ENCODE measurements around the gene CXCL17.

Gene CXCL17

DNA sequence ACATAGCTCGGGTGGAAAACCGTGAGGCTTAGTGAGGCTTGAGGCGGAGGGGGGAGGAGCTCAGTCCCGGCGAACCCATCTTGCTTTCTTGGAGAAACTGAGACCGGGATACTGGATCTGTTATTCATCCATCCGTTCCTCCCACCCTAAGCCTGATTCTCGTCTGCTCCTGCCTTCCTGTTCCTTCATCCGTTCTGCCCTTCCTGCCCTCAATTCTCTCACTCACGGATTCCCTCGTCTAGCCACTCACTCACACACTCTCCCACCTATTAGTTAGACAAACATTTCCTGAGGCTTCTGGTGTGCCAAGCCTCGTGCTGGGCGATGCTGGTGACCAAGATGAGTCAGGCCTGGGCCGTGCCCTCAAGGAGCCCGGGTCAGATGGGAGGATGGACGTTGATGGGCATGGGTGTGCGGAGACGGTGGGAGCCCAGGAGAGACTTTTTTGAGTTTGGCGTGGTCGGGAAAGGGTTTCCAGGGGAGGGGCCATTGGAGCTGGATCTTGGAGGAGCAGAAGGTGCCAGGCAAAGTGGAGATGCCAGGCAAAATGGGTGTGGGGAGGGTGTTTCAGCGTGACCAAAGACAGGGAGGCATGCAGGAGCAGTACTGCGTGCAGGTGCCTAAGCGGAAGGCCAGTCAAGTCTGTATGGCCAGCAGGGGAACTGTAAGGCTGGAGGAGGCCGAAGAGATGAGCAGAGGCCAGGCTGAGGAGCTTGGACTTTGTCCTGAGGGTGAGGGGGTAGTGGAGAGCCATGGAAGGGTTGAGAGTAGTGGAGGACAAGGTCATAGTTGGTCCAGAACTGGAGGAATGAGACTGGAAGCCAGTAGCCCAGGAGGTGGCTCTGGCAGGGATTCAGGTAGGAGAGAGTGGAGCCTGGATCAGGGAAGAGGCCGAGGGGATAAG is 45.2 kb downstream of the CXCL17 start:
- no peak for DNase-seq

DNA sequence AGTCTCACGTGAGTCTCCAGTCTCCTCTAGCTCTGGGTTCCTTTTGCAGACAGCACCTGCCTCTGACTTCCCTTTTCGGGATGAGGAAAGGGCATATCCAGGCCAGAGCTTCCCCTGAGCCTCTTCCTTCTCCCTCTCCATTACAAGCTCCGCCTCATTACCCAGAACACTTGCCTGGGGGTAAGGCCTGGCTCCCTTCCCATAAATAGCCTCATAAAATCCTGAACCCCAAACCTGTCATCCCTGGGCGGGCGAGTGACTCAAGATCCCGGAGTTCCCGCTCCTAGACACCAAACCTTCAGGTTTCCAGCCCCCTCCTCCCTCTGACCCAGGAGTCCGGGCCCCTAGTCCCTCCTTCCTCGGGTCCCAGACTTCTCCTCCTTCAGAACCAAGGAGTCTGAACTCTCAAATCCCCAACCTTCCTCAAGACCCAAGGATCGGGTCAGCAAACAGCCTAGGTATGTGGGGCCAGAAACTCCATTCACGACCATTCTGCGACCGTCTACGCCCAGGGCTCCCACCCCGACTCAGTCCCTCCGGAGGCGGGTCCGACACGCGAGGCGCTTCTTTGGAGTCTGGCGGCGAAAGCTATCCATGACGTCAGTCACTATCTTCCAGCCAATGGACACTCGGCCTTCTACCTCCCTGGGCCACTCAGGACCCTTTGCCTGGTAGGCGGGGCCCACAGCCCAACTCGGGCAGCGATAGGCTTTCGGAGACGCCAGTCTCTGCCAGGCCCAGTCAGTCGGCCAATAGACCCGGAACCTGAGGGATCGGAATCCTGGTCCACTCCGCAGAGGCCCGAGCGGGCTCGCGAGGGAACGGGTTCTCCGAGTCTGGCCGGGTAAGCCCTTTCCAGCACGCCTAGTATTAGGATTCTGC is 46.1 kb downstream of the CXCL17 start:
- peak; percentile 92 for DNase-seq

DNA sequence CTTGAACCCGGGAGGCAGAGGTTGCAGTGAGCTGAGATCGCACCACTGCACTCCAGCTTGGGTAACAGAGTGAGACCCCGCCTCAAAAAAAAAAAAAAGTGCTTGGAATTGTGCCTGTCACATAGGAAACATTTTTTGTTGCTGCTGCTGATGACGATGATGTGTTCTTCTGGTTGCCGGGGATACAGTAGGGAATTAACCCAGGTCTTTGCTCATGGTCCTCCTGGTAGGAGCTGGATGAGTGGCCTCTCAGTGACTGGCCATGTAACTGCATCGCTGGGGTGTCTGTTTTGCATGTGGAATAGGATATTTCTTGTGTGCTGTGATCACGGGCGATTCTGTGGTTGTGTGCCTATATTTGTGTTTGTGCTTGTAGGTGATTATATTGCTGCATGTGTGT is 48.0 kb downstream of the CXCL17 start:
- no peak for DNase-seq

DNA sequence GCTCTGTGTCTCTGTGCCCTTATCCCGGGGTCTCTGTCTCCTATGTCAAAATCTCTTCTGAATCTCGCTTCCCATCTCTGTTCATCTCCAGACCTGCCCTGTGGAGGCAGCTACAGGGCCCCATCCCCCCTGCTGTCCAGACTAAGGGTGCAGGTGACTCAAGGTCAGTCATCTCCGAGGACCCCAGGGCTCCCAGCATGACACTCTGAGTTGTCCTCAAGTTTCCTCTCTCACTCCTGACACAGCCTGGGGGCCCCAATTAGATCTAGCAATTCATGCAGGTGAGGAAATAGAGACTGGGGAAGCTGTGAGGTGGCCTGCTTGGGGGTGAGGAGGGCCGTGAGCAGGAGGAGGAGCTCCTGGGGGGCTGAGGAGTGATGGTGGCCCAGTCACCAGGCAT is 50.6 kb downstream of the CXCL17 start:
- DNase-seq = no peak

DNA sequence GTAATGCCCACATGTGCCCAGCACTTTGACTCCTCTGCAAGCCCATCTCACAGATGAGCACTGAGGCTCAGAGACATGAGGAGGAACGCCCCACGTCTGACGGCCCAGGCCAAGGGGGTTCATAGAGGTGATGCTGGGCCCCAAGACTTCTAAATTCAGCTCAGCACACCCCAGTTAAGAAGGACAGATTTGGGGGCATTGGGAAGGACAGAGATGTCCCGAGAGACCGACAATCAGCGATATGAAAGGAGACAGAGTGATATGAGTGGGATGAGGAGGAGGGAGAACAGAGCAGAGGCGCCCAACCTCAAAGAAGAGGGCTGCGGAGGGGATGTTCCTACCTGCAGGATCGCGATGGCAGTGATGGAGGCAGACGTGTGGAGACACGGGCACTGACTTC is 52.8 kb downstream of the CXCL17 start, which contains the start of gene CNFN:
CNFN (minus strand) TSS at position 399 of the 400 bp plus-strand sequence. CDS start 1,260 bp downstream, outside the sequence.
- no peak for DNase-seq

DNA sequence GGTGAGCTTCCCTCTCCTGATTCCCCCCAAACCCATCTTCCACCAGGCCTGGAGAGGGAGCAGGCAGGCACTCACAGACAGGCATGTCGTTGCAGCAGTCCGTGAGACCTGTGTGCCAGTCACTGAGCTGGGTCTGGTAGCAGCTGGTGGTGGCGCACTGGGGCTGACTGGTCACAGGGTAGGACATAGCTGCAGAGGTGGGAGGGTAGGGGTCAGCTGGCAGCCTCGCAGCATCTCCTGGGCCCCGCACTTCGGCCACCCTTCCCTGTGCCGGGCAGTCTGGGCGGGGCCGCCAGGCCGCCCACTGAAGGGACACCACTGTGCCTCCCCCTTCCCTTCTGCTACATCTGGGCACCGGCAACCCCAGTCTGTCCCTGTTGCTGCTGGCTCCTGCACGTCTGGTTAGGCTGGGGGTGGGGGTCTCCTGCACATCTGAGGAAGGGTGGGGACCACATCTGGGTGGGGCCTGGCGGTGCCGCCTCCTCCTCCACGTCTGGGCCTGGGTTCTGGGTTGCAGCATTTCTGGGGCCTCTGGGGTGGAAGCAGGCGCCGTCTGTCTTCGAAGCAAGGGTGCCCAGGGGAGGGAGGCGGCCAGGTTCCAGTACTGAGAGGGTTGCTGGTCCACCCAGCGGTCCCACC is 53.8 kb downstream of the CXCL17 start:
- DNase-seq = no peak

DNA sequence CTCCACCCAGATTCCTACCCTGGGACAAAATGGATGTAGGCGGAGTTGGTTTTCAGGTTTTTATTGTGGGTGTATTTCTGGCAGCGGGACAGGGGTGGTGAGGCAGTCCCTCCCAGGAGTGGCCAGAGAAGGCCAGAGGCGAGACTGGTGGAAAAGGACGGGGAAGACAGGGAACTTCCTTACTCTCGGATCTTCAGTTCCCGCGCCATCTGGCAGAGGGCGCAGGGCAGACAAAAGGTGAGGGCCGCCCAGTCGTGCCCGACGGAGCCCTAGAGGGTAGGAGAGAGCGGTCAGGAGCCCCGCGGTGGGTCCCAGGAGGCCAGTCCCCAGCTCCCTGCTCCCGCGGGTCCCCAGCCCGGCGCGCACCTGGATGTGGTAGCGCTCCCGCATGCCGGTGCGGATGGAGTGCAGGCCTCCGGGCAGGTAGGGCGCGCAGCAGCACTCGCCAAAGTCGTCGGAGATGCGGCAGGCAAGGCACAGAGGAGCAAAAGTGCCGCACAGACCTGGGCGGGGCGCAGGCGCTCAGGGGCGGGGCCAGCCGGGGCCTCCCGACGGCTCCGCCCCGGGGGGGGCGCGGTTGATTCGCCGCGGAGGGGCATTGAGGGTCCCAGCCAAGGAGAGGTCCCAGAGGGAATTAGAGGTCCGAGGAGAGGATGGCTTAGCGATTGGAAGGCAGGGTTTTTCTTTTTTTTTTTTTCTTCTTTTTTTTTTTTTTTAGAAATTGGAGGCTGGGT is 55.6 kb downstream of the CXCL17 start:
- peak; percentile 75 for DNase-seq

DNA sequence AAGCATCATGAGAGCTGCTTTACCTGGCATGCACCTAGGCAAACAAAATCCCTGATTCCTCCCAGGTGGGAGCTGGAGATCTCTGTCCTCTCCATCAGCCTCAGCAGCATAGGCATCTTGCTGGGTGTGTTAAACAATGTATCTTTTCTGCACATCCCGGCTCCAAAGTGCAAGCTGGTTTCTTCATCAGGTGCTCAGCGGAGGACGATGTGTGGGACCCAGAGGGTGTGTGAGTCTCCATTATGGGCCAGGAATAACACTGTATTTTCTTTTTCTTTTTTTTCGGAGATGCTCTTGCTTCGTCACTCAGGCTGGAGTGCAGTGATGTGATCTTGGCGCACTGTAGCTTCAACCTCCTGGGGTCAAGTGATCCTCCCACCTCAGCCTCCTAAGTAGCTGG is 62.6 kb downstream of the CXCL17 start:
- DNase-seq = no peak
